Upper lobe of left lung (tissue), 4 donors: Measurements from ENCODE around the gene UGT3A1.

Source experiments
- CTCF ChIP-seq, 6 experiments: fragments of 450-650 bp in 4 of 6; fragments of 200-600 bp in 2 of 6; sonication (generic) in 2 of 6; IDR thresholded peaks; one replicate each; pipeline ENCODE4 v1.5.1; 2016 to 2019; ENCODE audit warnings: antibody characterized with exemption in 6 of 6
- EP300 ChIP-seq, 4 donors: sonication (generic); formaldehyde crosslinking; IDR thresholded peaks; one replicate each; pipeline ENCODE4 v1.5.1; 2017; ENCODE audit warnings: antibody characterized with exemption in 4 of 4, control low read depth in 2 of 4
- POLR2AphosphoS5 ChIP-seq, 2 donors: sonication (generic); formaldehyde crosslinking; IDR thresholded peaks; one replicate each; pipeline ENCODE4 v1.5.1; 2017; ENCODE audit warnings: antibody characterized with exemption in 2 of 2

GRCh38 chr5:36028816-36029465 is 37.8 kb upstream of the UGT3A1 start:
- TF ChIP-seq CTCF (IDR thresholded peaks at IDR 0.05) (no peak), EP300 (IDR thresholded peaks at IDR 0.05) (no peak), POLR2AphosphoS5 (IDR thresholded peaks at IDR 0.05) (no peak)
